HCT116 (cell line): ENCODE measurements around the gene WDR48. TPM values are rescaled to one million over a fixed set of nuclear protein-coding genes. Genes with fewer than 3 reads are reported as not detected.

Source experiments
- ATAC-seq: fragments of 200-7000 bp; cut with Tn5 transposase; 2 replicates; pipeline ENCODE4 v1.9.1; 2020; ENCODE audit warnings: mild to moderate bottlenecking, moderate library complexity
- BruUV-seq: library from RNA; stranded (reverse); fragments of 400-500 nt; replicated peaks from 2 replicates; lab custom pipeline; 2021; lab: Mats Ljungman, UMichigan
- CTCF ChIA-PET: fragments of 300-600 bp; sonication (Branson Sonifier 250); formaldehyde crosslinking; loops from one replicate; lab custom pipeline; 2021; ENCODE audit warnings: antibody characterized with exemption; lab: Charles Lee
- POLR2A ChIA-PET: fragments of 300-600, 350-600 bp; sonication (Branson Sonifier 250); formaldehyde crosslinking; loops from one replicate; lab custom pipeline; 2021; ENCODE audit warnings: antibody characterized with exemption; lab: Charles Lee
- RAD21 ChIA-PET, 2 experiments: fragments of 300-600 bp; sonication (Branson Sonifier 250); formaldehyde crosslinking; loops; one replicate each; lab custom pipeline; 2023; ENCODE audit warnings: low total read pairs in 2 of 2; ENCODE audit not compliant: uncharacterized antibody in 2 of 2, unreplicated experiment in 2 of 2, low non-redundant PET in 1 of 2; lab: Charles Lee
- DNase-seq: peaks from one replicate; pipeline ENCODE4 v3.0.0-alpha.2; 2010; ENCODE audit warnings: low read depth, low spot score
- H2AFZ ChIP-seq: fragments of 200-600 bp; shearing (Covaris generic), sonication (generic); 2 replicates; pipeline ENCODE4 v1.6.1; 2017; ENCODE audit warnings: low read depth, mixed run types, mixed read lengths, antibody characterized with exemption, low read length; ENCODE audit not compliant: poor library complexity, severe bottlenecking
- H3K27ac ChIP-seq: 2 replicates; pipeline ENCODE4 v1.5.1; 2012; ENCODE audit warnings: low read depth, low read length
- H3K27me3 ChIP-seq: fragments of 200-600 bp; sonication (generic); 2 replicates; pipeline ENCODE4 v1.6.1; 2016; ENCODE audit warnings: mixed run types, low read length, mixed read lengths; ENCODE audit not compliant: insufficient read depth
- H3K36me3 ChIP-seq, 2 experiments: fragments of 200-500 bp in 1 of 2; fragments of 200-600 bp in 1 of 2; sonication (Bioruptor generic) in 1 of 2; sonication (generic) in 1 of 2; 2 replicates each; pipeline versions ENCODE4 v1.5.1 to v1.6.1; 2014 to 2016; ENCODE audit warnings: low read length in 2 of 2, inconsistent platforms in 1 of 2, mixed read lengths in 1 of 2, mixed run types in 1 of 2; ENCODE audit not compliant: insufficient read depth in 2 of 2, control insufficient read depth in 1 of 2
- H3K4me1 ChIP-seq, 2 experiments: fragments of 200-600 bp in 1 of 2; sonication (generic) in 1 of 2; 2 replicates each; pipeline versions ENCODE4 v1.5.1 to v1.6.1; 2012 to 2017; ENCODE audit warnings: low read length in 2 of 2, inconsistent platforms in 1 of 2, mild to moderate bottlenecking in 1 of 2, mixed read lengths in 1 of 2, mixed run types in 1 of 2, moderate library complexity in 1 of 2; ENCODE audit not compliant: insufficient read depth in 2 of 2, control insufficient read depth in 1 of 2
- H3K4me2 ChIP-seq: fragments of 200-600 bp; sonication (generic); 2 replicates; pipeline ENCODE4 v1.6.1; 2017; ENCODE audit warnings: mixed run types, low read length, mixed read lengths
- H3K4me3 ChIP-seq, 2 experiments: fragments of 200-600 bp in 1 of 2; sonication (generic) in 1 of 2; replicated peaks in 1 of 2; 2 replicates each; pipeline ENCODE4 v1.5.1; 2011 to 2016; ENCODE audit warnings: low read length in 2 of 2, control low read depth in 1 of 2, low read depth in 1 of 2, mild to moderate bottlenecking in 1 of 2, mixed read lengths in 1 of 2, mixed run types in 1 of 2
- H3K79me2 ChIP-seq: fragments of 200-600 bp; sonication (generic); 2 replicates; pipeline ENCODE4 v1.6.1; 2017; ENCODE audit warnings: mild to moderate bottlenecking, mixed run types, low read length, moderate library complexity, mixed read lengths; ENCODE audit not compliant: insufficient read depth
- H3K9ac ChIP-seq: fragments of 200-600 bp; sonication (generic); 2 replicates; pipeline ENCODE4 v1.6.1; 2016; ENCODE audit warnings: low read length, mixed read lengths
- H3K9me2 ChIP-seq: fragments of 200-600 bp; sonication (generic), shearing (Covaris generic); 2 replicates; pipeline ENCODE4 v1.6.1; 2017; ENCODE audit warnings: mixed run types, mild to moderate bottlenecking, moderate library complexity; ENCODE audit not compliant: insufficient read depth
- H3K9me3 ChIP-seq, 2 experiments: fragments of 200-500 bp in 1 of 2; fragments of 200-600 bp in 1 of 2; sonication (Bioruptor generic) in 1 of 2; sonication (generic) in 1 of 2; 2 replicates each; pipeline ENCODE4 v1.6.1; 2014 to 2017; ENCODE audit warnings: low read length in 2 of 2, mixed read lengths in 2 of 2, inconsistent platforms in 1 of 2, low read depth in 1 of 2, mild to moderate bottlenecking in 1 of 2, mixed run types in 1 of 2, moderate library complexity in 1 of 2; ENCODE audit not compliant: control insufficient read depth in 1 of 2, insufficient read depth in 1 of 2
- H4K20me1 ChIP-seq: fragments of 200-600 bp; sonication (generic), shearing (Covaris generic); 2 replicates; pipeline ENCODE4 v1.6.1; 2017; ENCODE audit warnings: mixed run types, mild to moderate bottlenecking, moderate library complexity; ENCODE audit not compliant: insufficient read depth
- CEBPB ChIP-seq: IDR thresholded peaks from 2 replicates; pipeline ENCODE4 v1.6.1; 2012; ENCODE audit warnings: low read depth
- EGR1 ChIP-seq: IDR thresholded peaks from 2 replicates; pipeline ENCODE4 v1.6.1; 2012; ENCODE audit warnings: low read depth
- EZH2phosphoT487 ChIP-seq: fragments of 200-600 bp; IDR thresholded peaks from 2 replicates; pipeline ENCODE4 v1.6.1; 2018; ENCODE audit warnings: antibody characterized with exemption, borderline replicate concordance
- FOSL1 ChIP-seq: IDR thresholded peaks from 2 replicates; pipeline ENCODE4 v1.6.1; 2012; ENCODE audit warnings: low read depth
- POLR2A ChIP-seq: IDR thresholded peaks from 2 replicates; pipeline ENCODE4 v1.7.0; 2011; ENCODE audit warnings: borderline replicate concordance; ENCODE audit not compliant: insufficient read depth, insufficient read length; ENCODE audit errors: extremely low read depth
- POLR2AphosphoS5 ChIP-seq: IDR thresholded peaks from 2 replicates; pipeline ENCODE4 v1.6.1; 2011; ENCODE audit warnings: mild to moderate bottlenecking, low read depth, low read length, moderate library complexity
- RAD21 ChIP-seq: IDR thresholded peaks from 2 replicates; pipeline ENCODE4 v1.6.1; 2012; ENCODE audit warnings: low read depth, mild to moderate bottlenecking
- SIN3A ChIP-seq: IDR thresholded peaks from 2 replicates; pipeline ENCODE4 v1.6.1; 2012; ENCODE audit warnings: low read depth
- SRF ChIP-seq: IDR thresholded peaks from 2 replicates; pipeline ENCODE4 v1.6.1; 2012; ENCODE audit warnings: low read depth
- YY1 ChIP-seq: IDR thresholded peaks from 2 replicates; pipeline ENCODE4 v1.6.1; 2011; ENCODE audit warnings: low read length, low read depth, moderate library complexity, mild to moderate bottlenecking; ENCODE audit not compliant: insufficient replicate concordance; ENCODE audit errors: extremely low read depth
- ZNF274 ChIP-seq: fragments of 200-500 bp; sonication (Bioruptor generic); IDR thresholded peaks from 2 replicates; pipeline ENCODE4 v1.6.1; 2014; ENCODE audit warnings: mild to moderate bottlenecking, low read depth, low read length, inconsistent platforms
- intact Hi-C: fragments of 100-400 bp; cut with micrococcal nuclease; formaldehyde crosslinking; loops from 2 replicates; pipeline ENCODE4 v1.10.0; 2022
- total RNA-seq: library from RNA; stranded (reverse); gene quantifications from one replicate; pipeline ENCODE4 v1.2.1, GENCODE V29; 2021; ENCODE audit not compliant: unreplicated experiment
- TF ChIP-seq, protein P1 (sequence below): IDR thresholded peaks from 2 replicates; pipeline ENCODE4 v1.6.1; 2011; ENCODE audit warnings: mild to moderate bottlenecking, low read length, moderate library complexity; ENCODE audit not compliant: insufficient replicate concordance; ENCODE audit errors: extremely low read depth
- TF ChIP-seq, protein P2 (sequence below): IDR thresholded peaks from 2 replicates; pipeline ENCODE4 v1.6.1; 2012
- TF ChIP-seq, protein P3 (sequence below): IDR thresholded peaks from 2 replicates; pipeline ENCODE4 v1.6.1; 2012
- TF ChIP-seq, protein P4 (sequence below): IDR thresholded peaks from 2 replicates; pipeline ENCODE4 v1.6.1; 2012; ENCODE audit warnings: low read depth

The WDR48 gene
- total RNA-seq, 1 experiment from 2014 or later = 35.6 TPM

DNA sequence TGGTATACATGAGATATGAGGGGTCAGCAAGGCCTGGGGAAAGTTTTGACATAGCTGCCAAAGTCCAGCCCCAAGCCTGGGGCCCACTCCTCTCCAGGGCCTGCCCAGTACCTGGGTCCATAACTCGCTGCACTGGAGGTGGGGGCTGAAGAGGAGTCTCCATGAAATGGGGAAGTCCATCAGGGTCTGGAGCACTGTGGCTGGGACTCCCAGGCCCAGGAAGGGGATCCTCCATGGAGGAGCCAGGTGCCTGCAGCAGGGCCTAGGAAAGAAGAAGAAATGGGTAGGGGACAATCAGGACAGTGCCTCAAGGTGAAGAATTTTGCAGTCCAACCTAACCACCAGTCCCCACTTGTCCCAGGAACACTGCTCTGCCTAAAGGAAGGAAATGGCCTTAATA, 47.4 kb downstream of the WDR48 start:
- RAD21 ChIA-PET = no interaction called here
- TF ChIP-seq, protein P1, sequence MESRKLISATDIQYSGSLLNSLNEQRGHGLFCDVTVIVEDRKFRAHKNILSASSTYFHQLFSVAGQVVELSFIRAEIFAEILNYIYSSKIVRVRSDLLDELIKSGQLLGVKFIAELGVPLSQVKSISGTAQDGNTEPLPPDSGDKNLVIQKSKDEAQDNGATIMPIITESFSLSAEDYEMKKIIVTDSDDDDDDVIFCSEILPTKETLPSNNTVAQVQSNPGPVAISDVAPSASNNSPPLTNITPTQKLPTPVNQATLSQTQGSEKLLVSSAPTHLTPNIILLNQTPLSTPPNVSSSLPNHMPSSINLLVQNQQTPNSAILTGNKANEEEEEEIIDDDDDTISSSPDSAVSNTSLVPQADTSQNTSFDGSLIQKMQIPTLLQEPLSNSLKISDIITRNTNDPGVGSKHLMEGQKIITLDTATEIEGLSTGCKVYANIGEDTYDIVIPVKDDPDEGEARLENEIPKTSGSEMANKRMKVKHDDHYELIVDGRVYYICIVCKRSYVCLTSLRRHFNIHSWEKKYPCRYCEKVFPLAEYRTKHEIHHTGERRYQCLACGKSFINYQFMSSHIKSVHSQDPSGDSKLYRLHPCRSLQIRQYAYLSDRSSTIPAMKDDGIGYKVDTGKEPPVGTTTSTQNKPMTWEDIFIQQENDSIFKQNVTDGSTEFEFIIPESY = no peak
- TF ChIP-seq, protein P2, sequence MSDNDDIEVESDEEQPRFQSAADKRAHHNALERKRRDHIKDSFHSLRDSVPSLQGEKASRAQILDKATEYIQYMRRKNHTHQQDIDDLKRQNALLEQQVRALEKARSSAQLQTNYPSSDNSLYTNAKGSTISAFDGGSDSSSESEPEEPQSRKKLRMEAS = no peak
- TF ChIP-seq CEBPB (no peak), POLR2A (no peak), POLR2AphosphoS5 (no peak), SIN3A (no peak), SRF (no peak), FOSL1 (no peak), EZH2phosphoT487 (no peak), EGR1 (no peak), RAD21 (no peak), ZNF274 (no peak), YY1 (no peak)
- TF ChIP-seq, protein P3, sequence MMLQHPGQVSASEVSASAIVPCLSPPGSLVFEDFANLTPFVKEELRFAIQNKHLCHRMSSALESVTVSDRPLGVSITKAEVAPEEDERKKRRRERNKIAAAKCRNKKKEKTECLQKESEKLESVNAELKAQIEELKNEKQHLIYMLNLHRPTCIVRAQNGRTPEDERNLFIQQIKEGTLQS = no peak
- TF ChIP-seq, protein P4, sequence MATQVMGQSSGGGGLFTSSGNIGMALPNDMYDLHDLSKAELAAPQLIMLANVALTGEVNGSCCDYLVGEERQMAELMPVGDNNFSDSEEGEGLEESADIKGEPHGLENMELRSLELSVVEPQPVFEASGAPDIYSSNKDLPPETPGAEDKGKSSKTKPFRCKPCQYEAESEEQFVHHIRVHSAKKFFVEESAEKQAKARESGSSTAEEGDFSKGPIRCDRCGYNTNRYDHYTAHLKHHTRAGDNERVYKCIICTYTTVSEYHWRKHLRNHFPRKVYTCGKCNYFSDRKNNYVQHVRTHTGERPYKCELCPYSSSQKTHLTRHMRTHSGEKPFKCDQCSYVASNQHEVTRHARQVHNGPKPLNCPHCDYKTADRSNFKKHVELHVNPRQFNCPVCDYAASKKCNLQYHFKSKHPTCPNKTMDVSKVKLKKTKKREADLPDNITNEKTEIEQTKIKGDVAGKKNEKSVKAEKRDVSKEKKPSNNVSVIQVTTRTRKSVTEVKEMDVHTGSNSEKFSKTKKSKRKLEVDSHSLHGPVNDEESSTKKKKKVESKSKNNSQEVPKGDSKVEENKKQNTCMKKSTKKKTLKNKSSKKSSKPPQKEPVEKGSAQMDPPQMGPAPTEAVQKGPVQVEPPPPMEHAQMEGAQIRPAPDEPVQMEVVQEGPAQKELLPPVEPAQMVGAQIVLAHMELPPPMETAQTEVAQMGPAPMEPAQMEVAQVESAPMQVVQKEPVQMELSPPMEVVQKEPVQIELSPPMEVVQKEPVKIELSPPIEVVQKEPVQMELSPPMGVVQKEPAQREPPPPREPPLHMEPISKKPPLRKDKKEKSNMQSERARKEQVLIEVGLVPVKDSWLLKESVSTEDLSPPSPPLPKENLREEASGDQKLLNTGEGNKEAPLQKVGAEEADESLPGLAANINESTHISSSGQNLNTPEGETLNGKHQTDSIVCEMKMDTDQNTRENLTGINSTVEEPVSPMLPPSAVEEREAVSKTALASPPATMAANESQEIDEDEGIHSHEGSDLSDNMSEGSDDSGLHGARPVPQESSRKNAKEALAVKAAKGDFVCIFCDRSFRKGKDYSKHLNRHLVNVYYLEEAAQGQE = no peak
- TF ChIP-seq, all 23 proteins: peak for 0
- no TSS peak for BruUV-seq
- Histone ChIP-seq H3K4me3 (no peak overlapping the region), H3K36me3 (peaks cover 6 to 23% of the 10 kb centered on the region in 2 experiments; a peak in 3 of 4 replicates), H3K79me2 (peaks cover under 1% of the 10 kb centered on the region; the same call in 1 of the 2 replicates), H4K20me1 (no peaks in the 10 kb centered on the region), H3K9ac (no peak overlapping the region), H3K9me3 (no peaks in the 10 kb centered on the region), H3K27me3 (no peaks in the 10 kb centered on the region), H3K4me1 (no peaks in the 10 kb centered on the region), H3K27ac (no peak overlapping the region), H3K9me2 (no peaks in the 10 kb centered on the region), H2AFZ (no peak overlapping the region), H3K4me2 (no peak overlapping the region)
- intact Hi-C loops = no loop called here
- no peak for DNase-seq
- CTCF ChIA-PET = no interaction called here
- POLR2A ChIA-PET = no interaction called here
- ATAC-seq = no peak
